ENCODE data around the gene LMX1B.

LMX1B gene

GRCh38 chr9:126605792-126606482 is 7.8 kb upstream of the LMX1B start:
- no peak for DNase-seq

DNA sequence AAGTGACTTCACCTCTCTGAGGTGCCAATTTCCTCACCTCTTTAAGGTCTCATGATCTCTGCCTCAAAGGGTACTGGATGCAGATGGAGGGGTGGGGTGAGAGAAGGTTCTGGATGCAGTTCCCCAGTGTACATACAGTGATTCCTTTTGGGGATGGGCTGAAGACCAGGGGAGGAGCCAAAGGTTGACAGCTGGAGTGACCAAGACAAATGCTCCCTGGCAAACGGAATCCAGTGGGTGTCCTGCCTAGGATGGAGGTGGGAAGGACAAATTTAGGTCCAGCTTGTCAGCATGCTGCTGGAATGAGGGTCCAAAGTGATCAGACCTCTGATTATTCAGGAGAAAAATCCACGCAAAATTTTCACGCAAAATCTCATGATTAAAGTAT is 7.3 kb upstream of the LMX1B start:
- no peak for DNase-seq

GRCh38 chr9:126607086-126607485 is 6.6 kb upstream of the LMX1B start:
- DNase-seq, result no peak

GRCh38 chr9:126607731-126608130 is 6.0 kb upstream of the LMX1B start:
- DNase-seq, result no peak

GRCh38 chr9:126608551-126608950 is 5.2 kb upstream of the LMX1B start:
- no peak for DNase-seq

GRCh38 chr9:126609191-126609590 is 4.5 kb upstream of the LMX1B start:
- DNase-seq, result no peak

GRCh38 chr9:126609711-126610388 is 3.9 kb upstream of the LMX1B start:
- no peak for DNase-seq

GRCh38 chr9:126611193-126611591 is 2.5 kb upstream of the LMX1B start:
- no peak for DNase-seq

DNA sequence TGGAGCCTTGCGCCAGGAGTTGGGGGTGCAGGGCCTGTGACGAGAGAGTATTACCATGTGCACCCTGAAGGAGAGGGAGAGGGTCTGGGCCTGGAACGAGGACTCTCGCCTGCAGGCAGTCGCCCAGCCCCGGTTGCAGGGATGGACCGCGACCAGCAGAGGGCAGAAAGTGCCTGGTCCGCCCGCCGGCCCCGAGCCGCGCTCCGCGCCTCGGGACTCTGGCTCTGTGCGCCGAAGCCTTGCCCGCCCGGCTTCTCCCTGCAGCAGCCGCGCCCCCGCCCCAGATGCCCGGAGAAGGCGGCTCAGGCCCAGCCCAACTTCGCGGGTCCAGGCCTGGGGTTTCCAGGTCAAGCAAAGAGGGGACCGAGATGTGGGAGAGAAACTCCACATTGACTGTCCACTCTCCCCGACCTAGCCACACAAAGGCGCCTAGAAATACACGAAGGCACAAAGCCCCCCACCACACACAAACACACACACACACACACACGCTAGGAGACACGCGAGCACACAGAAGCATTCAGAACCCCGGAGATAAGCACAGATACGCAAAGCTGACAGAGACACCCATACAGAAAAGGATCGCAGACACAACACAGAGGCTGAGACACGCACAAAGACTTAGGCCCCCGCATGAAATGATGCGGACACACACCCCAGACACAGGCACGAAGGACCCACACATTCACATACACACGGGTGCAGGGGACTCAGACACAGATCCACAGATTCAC is 2.0 kb upstream of the LMX1B start:
- peak in 1 of 2 experiments; percentile 81 for DNase-seq

DNA sequence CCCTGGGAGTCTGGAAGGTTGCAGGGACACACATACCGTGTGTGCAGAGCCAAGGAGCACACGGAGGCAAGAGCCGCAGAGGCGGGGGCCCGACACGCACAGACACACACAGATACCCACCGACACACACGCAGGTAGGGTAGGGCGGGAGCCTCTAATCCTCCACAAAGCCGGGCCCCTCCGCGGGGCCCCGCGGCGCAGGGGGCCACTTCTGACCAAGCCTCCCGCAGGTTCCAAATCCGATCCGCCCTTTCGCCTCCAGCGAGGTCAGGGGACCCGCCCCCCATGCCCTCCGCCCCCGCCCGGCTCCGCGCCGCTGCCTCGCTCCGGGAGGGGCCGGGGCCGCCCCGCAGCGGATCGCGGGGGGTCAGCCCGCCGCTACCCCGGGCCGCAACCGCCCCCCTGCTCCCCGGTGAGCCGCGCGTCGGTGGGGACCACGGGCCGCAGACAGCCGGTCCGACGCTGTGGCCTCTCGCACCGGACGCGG is 1.4 kb upstream of the LMX1B start:
- DNase-seq, result peak in 1 of 2 experiments; percentile 20

DNA sequence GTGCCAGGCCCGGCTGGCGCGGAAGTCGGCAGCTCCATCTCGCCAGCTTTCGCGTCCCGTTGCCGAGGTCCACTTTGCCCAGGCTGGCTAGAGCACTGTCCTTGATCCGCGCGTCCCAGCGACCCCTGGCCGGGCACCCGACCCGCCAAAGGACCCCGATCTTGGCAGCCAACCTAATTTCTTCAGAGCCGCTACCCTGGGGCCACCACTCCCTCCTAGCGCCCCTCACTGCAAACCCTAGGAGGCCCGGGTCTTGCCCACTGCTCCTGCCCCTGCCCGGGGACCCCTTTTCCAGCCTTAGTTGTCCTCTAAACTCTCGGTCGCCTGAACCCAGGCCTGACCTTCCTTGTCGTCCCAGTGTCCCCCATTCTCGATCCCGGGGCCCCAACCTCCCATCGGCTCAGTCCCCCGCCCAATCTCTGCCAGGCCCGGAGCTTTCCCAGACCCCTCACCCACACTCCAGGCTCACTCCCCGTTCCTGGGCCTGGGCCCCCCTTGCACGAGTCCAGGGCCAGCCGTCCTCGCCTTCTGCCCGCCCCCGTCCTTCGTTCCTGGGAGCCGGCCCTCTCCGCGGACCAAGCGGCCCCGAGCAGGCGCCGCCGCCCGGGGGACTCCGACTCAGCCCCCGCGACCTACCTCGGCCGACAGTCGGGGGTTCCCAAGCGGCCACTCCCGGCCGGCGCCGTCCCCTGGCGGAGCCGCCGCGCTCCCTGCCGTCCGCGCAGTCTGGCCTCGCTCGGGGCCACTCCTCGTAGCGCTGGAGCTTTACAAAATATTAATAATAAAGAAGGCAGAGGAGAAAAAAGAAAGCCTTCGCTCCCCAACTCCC is 701 bp upstream of the LMX1B start:
- no peak for DNase-seq

DNA sequence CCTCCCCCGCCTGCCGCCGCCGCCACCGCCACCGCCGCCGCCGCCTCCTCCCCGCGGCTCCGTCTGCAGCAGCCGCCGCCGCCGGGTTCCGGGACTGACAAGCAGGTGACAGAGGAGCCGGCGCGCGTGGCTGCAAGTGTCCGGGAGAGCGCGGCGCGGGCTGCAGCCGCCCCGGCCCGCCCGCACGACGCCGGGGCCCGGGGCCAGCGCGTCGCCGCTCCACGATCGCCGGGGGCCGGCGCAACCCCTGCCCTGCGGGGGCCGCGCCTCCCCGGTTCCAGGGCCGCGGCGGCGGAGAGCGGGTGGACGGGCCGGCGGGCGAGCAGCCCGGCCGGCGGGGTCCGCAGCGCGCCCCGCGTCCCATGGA is 343 bp downstream of the LMX1B start:
- peak in 1 of 2 experiments; percentile 34 for DNase-seq

GRCh38 chr9:126614455-126615244 is 922 bp downstream of the LMX1B start:
- peak in 1 of 2 experiments; percentile 39 for DNase-seq

DNA sequence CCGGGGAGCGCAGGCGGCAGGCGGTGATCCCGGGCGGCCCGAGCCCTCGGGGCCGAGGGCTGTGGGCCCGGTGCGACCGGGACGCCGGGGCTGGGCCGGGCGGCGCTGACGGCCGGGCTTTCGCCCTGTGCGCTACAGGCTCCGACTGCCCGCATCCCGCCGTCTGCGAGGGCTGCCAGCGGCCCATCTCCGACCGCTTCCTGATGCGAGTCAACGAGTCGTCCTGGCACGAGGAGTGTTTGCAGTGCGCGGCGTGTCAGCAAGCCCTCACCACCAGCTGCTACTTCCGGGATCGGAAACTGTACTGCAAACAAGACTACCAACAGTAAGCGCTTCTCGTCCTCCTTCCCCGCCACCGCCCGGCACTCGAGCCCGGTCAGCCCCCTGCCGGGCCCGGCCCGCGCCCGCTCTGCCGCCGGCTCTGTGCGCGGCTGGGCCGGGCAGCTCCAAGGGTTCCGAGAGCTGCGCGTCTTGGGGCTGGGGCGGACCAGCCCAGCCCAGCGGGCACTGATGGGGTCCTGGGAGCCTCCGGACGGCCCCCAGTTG is 1.6 kb downstream of the LMX1B start:
- DNase-seq, result peak in 1 of 2 experiments; percentile 60

GRCh38 chr9:126615791-126616447 is 2.2 kb downstream of the LMX1B start:
- DNase-seq, result no peak

- no peak for DNase-seq
These were observed 2.8 kb downstream of the LMX1B start for GRCh38 chr9:126616521-126616976.

- DNase-seq, result no peak
These were observed 3.5 kb downstream of the LMX1B start for GRCh38 chr9:126617003-126617822.

DNA sequence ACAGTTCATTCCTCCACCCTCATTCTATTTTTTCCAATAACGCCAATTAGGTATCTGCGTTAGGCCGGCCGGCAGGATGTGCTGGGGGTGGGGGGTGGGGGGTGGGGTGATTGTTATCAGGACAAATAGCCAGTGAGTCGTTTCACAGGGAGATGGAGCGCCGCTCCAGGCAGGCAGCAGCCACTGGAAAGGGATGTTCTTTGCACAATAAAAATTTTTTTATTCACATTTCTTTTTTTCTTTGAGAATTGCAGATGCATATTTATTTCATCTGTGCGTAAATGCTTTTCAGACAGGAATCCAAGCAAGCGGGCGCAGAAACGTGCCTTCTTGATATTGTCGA is 4.1 kb downstream of the LMX1B start:
- no peak for DNase-seq

GRCh38 chr9:126618190-126618584 is 4.5 kb downstream of the LMX1B start:
- DNase-seq, result no peak

Measured in NCI-H526 (cell line).